Endodermal cell (in vitro differentiated cells): ENCODE measurements around the gene FLNC. TPM values are rescaled to one million over a fixed set of nuclear protein-coding genes. Genes with fewer than 3 reads are reported as not detected.

Experiments used
- DNase-seq: peaks from one replicate; pipeline ENCODE4 v3.0.0-alpha.2; 2017
- H3K27ac ChIP-seq: 2 replicates; pipeline ENCODE4 v1.5.1; 2013; ENCODE audit warnings: mild to moderate bottlenecking, low read depth, low read length, moderate library complexity
- H3K27me3 ChIP-seq: 2 replicates; pipeline ENCODE4 v1.6.1; 2013; ENCODE audit warnings: mild to moderate bottlenecking, low read length, moderate library complexity; ENCODE audit not compliant: insufficient read depth, control insufficient read depth, poor library complexity, severe bottlenecking
- H3K36me3 ChIP-seq: 2 replicates; pipeline ENCODE4 v1.7.0; 2013; ENCODE audit warnings: mild to moderate bottlenecking, low read length, moderate library complexity; ENCODE audit not compliant: control insufficient read depth, insufficient read depth
- H3K4me1 ChIP-seq: one replicate; pipeline ENCODE4 v1.7.0; 2013; ENCODE audit warnings: low read length; ENCODE audit not compliant: control insufficient read depth, insufficient read depth
- H3K4me3 ChIP-seq: 2 replicates; pipeline ENCODE4 v1.5.1; 2013; ENCODE audit warnings: mild to moderate bottlenecking, low read length, moderate library complexity
- H3K9ac ChIP-seq: 2 replicates; pipeline ENCODE4 v1.6.1; 2013; ENCODE audit warnings: mild to moderate bottlenecking, low read length, moderate library complexity; ENCODE audit not compliant: poor library complexity, severe bottlenecking; ENCODE audit errors: extremely low read depth
- H3K9me3 ChIP-seq: 2 replicates; pipeline ENCODE4 v1.6.1; 2013; ENCODE audit warnings: mild to moderate bottlenecking, low read length, moderate library complexity; ENCODE audit not compliant: control insufficient read depth
- H3K27ac Mint-ChIP-seq: 2 replicates; pipeline ENCODE4 v1.8.0; 2020; ENCODE audit warnings: mixed read lengths
- H3K27me3 Mint-ChIP-seq: 2 replicates; pipeline ENCODE4 v1.8.0; 2021; ENCODE audit warnings: mild to moderate bottlenecking, mixed read lengths; ENCODE audit not compliant: insufficient read depth
- H3K36me3 Mint-ChIP-seq: 2 replicates; pipeline ENCODE4 v1.8.0; 2020; ENCODE audit warnings: low read depth, mixed read lengths
- H3K4me1 Mint-ChIP-seq: 2 replicates; pipeline ENCODE4 v1.8.0; 2020; ENCODE audit warnings: mixed read lengths
- H3K4me3 Mint-ChIP-seq: 2 replicates; pipeline ENCODE4 v1.8.0; 2020; ENCODE audit warnings: mild to moderate bottlenecking, moderate library complexity, mixed read lengths
- H3K9me3 Mint-ChIP-seq: 2 replicates; pipeline ENCODE4 v1.8.0; 2020; ENCODE audit warnings: mild to moderate bottlenecking, mixed read lengths
- WGBS, 2 experiments: methylation state at CpG; one replicate each; pipeline versions ENCODE4 v1.1.5 to v1.1.7; 2013; ENCODE audit warnings: missing lambda C conversion rate in 2 of 2, mixed read lengths in 1 of 2; ENCODE audit not compliant: insufficient coverage in 1 of 2, insufficient read length in 1 of 2; 5-methylcytosine and 5-hydroxymethylcytosine counted together
- total RNA-seq, 2 donors: library from RNA; stranded (reverse); fragmentation: NEBNext Ultra II Directional in 1 of 2; extraction: Animal tissue kit (Norgen Biotek cat#: 25700) in 1 of 2; gene quantifications; 2 replicates in 1 of 2; 3 replicates in 1 of 2; pipeline ENCODE4 v1.2.1, GENCODE V29; 2021
- TF ChIP-seq, protein P1 (sequence below): fragments of 200-600 bp; sonication (generic); conservative IDR thresholded peaks from 2 replicates; pipeline ENCODE4 v1.5.0; 2021; ENCODE audit warnings: antibody characterized with exemption, mild to moderate bottlenecking

FLNC gene
- total RNA-seq, 2 donors from 2014 or later, result 6.6 to 11.5 TPM

- DNase-seq, result no peak
- no peak overlapping the region for H3K27ac Mint-ChIP-seq
- H3K27me3 Mint-ChIP-seq, result no peaks in the 10 kb centered on the region
- 94 to 96% methylated on average over 3 to 5 of the region's 5 CpGs for WGBS, 2 experiments
- Histone ChIP-seq H3K4me3 (no peak overlapping the region), H3K27me3 (no peaks in the 10 kb centered on the region), H3K9me3 (no peaks in the 10 kb centered on the region), H3K36me3 (peaks cover 13% of the 10 kb centered on the region), H3K27ac (no peak overlapping the region), H3K4me1 (no peaks in the 10 kb centered on the region), H3K9ac (no peak overlapping the region)
- no peak overlapping the region for H3K4me3 Mint-ChIP-seq
- no peaks in the 10 kb centered on the region for H3K4me1 Mint-ChIP-seq
- no peaks in the 10 kb centered on the region for H3K9me3 Mint-ChIP-seq
- H3K36me3 Mint-ChIP-seq, result peaks cover 43% of the 10 kb centered on the region
- TF ChIP-seq, protein P1, sequence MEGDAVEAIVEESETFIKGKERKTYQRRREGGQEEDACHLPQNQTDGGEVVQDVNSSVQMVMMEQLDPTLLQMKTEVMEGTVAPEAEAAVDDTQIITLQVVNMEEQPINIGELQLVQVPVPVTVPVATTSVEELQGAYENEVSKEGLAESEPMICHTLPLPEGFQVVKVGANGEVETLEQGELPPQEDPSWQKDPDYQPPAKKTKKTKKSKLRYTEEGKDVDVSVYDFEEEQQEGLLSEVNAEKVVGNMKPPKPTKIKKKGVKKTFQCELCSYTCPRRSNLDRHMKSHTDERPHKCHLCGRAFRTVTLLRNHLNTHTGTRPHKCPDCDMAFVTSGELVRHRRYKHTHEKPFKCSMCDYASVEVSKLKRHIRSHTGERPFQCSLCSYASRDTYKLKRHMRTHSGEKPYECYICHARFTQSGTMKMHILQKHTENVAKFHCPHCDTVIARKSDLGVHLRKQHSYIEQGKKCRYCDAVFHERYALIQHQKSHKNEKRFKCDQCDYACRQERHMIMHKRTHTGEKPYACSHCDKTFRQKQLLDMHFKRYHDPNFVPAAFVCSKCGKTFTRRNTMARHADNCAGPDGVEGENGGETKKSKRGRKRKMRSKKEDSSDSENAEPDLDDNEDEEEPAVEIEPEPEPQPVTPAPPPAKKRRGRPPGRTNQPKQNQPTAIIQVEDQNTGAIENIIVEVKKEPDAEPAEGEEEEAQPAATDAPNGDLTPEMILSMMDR, result no peak
These were observed 25.0 kb upstream of the FLNC start for GRCh38 chr7:128805225-128805624.

GRCh38 chr7:128807191-128807590 is 23.0 kb upstream of the FLNC start:
- WGBS, 2 experiments, result 89 to 96% methylated on average over 6 to 8 of the region's 8 CpGs
- no peak overlapping the region for H3K27ac Mint-ChIP-seq
- no peaks in the 10 kb centered on the region for H3K27me3 ChIP-seq

GRCh38 chr7:128809363-128809762 is 20.8 kb upstream of the FLNC start:
- H3K4me3 Mint-ChIP-seq, result no peak overlapping the region
- peaks cover 12% of the 10 kb centered on the region for H3K4me1 ChIP-seq
- H3K4me1 Mint-ChIP-seq, result no peaks in the 10 kb centered on the region
- 87% methylated on average over 2 of the region's 3 CpGs; no CpG with 5 or more reads in 1 of the 2 experiments for WGBS, 2 experiments
- H3K36me3 Mint-ChIP-seq, result peaks cover 31% of the 10 kb centered on the region
- TF ChIP-seq, protein P1, result no peak
- no peaks in the 10 kb centered on the region for H3K9me3 ChIP-seq
- no peak for DNase-seq
- H3K4me3 ChIP-seq, result no peak overlapping the region
- H3K9me3 Mint-ChIP-seq, result no peaks in the 10 kb centered on the region
- no peaks in the 10 kb centered on the region for H3K27me3 Mint-ChIP-seq
- H3K27me3 ChIP-seq, result no peaks in the 10 kb centered on the region
- no peak overlapping the region for H3K9ac ChIP-seq
- H3K36me3 ChIP-seq, result peaks cover 13% of the 10 kb centered on the region
- no peak overlapping the region for H3K27ac Mint-ChIP-seq
- no peak overlapping the region for H3K27ac ChIP-seq

More at GRCh38 chr7:128807191-128807590, 23.0 kb upstream of the FLNC start:
- no peak for DNase-seq
- Histone ChIP-seq H3K27ac (no peak overlapping the region), H3K9me3 (no peaks in the 10 kb centered on the region), H3K9ac (no peak overlapping the region), H3K4me1 (peaks cover 2% of the 10 kb centered on the region), H3K4me3 (no peak overlapping the region), H3K36me3 (peaks cover 13% of the 10 kb centered on the region)
- Mint-ChIP-seq H3K4me3 (no peak overlapping the region), H3K9me3 (no peaks in the 10 kb centered on the region), H3K36me3 (peaks cover 35% of the 10 kb centered on the region), H3K4me1 (no peaks in the 10 kb centered on the region), H3K27me3 (no peaks in the 10 kb centered on the region)
- TF ChIP-seq, protein P1, result no peak
